HG03520 (cell line): ENCODE measurements around the gene SNTB2.
"Not testable (repeated sequence)": the region's sequence is repeated elsewhere in the genome, so short reads cannot be mapped to it uniquely, and the experiment has no call there.

Experiments used
- ATAC-seq: cut with Tn5 transposase; IDR thresholded peaks from one replicate; pipeline ENCODE4 v1.9.1; 2021; ENCODE audit warnings: mild to moderate bottlenecking, moderate library complexity; ENCODE audit not compliant: unreplicated experiment

Gene SNTB2

GRCh38 chr16:69186642-69187445 lies at the start of gene SNTB2:
TSS of gene SNTB2 (plus strand) at chr16:69187164. CDS start at chr16:69187167, 3 bp downstream.
- peak; percentile 79 for ATAC-seq

DNA sequence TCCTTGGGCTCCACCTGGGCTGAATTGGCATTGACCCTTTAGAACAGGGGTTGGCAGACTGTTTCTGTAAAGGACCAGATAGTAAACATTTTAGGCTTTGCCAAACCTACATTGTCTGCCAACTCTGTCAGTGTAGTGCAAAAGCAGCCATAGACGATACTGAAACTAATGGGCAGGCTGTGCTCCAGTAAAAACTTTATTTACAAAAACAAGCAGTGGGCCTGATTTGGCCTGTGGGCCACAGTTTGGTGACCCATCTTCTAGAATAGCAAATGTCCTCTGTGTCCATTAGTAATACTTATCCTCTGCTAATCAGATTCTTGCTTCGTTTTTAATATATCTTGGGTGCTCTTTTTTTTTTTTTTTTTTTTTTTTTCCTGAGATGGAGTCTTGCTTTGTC lies 48.4 kb upstream of the SNTB2 start:
- no peak for ATAC-seq

DNA sequence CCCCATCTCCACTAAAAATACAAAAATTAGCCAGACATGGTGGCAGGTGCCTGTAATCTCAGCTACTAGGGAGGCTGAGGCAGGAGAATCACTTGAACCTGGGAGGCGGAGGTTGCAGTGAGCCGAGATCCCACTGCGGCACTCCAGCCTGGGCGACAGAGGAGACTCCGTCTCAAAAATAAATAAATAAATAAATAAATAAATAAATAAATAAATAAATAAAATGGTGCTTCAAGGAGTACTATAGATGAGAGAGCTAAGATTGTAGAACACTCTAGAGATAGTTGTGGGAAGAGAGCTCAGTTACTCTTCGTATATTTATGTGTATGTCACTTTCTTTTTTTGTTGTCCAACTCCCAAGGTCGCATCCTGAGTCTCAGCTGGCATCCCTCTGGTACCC lies 47.5 kb upstream of the SNTB2 start:
- not testable (repeated sequence) for ATAC-seq

DNA sequence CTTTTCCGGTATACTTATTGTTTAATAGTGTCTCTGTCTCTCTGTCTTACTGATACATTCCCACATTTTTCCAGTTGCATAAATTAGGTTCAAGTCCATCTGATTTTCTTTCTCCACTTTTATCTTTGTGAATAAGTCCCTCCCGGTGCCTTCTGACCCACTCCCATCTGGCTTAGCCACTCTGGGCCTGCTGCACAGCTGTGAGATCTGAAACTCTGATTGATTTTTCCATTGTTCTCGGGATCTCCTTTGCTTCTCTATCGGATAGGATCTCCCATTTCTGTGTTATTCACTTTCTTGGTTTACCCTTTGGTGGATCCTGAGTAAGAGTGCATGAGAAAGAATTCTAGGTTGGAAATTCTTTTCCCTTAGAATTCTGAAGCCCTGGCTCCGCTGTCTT lies 46.0 kb upstream of the SNTB2 start:
- ATAC-seq, result no peak

DNA sequence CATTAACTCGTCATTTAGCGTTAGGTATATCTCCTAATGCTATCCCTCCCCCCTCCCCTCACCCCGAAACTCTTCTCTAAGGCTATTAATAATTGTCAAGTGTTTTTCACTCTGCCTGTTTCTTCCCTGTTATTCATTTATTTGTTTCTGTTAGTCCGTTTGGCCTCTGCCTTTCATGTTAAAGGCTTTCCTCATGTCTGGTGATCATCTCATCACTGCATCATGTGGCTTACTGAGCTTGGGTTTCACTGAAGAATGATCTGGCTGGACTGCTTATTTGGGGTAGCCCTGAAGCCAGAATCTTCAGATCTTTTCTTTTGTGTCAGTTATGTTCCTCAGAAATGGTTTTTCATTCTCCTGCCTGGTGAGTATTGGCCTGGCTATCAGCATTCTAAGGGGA lies 45.0 kb upstream of the SNTB2 start:
- no peak for ATAC-seq

DNA sequence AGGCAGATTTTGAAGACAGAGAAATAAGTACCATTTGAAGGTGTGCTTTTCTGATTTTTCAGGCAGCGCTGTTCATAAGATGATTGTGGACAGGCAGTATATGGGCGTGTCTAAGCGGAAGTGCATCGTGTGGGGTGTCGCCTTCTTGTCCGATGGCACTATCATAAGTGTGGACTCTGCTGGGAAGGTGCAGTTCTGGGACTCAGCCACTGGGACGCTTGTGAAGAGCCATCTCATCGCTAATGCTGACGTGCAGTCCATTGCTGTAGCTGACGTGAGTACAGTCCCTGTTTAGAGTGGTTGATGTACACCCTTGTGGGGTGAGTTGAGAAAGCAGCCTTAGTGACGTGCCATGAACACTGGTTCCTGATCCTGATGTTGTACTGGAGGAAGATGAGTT lies 43.8 kb upstream of the SNTB2 start:
- ATAC-seq, result no peak

- ATAC-seq, result no peak
Measured at GRCh38 chr16:69145658-69146057, 41.3 kb upstream of the SNTB2 start.

DNA sequence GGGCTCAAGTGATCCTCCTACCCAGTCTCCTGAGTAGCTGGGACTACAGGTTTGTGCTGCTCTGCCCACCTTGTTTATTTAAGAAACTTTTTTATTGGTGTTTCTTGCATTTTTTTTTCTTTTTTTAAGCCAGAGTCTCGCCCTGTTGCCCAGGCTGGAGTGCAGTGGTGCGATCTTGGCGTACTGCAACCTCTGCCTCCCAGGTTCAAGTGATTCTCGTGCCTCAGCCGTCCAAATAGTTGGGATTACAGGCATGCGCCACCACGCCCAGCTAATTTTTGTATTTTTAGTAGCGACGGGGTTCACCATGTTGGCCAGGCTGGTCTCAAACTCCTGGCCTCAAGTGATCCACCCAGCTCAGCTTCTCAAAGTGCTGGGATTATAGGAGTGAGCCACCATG lies 37.3 kb upstream of the SNTB2 start:
- ATAC-seq, result not testable (repeated sequence)

DNA sequence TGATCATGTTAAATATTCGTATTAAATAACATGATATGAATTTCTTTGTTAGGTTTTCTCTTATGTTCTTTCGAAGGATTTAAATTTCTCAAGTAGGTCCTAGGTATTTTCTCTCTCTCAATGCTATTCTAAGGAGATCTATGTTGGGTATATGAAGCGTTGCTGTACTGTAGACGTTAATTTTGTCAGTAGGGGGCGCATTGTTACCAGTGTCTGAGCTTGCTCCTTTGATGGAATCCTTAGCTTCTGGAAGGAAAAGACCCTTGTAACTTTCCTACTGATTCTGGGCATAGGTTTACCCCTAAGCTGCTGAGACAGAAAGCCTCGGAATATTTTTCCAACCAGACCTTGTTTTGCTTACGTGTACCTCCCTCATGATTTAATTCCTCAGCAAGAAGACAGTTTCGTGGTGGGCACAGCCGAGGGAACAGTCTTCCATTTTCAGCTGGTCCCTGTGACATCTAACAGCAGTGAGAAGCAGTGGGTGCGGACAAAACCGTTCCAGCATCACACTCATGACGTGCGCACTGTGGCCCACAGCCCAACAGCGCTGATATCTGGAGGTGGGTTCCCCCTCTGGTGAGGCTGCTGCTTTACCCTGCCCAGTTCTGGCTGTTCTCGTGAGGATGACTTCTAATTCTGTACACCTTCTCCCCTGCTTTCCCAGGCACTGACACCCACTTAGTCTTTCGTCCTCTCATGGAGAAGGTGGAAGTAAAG lies 36.7 kb upstream of the SNTB2 start:
- no peak for ATAC-seq

DNA sequence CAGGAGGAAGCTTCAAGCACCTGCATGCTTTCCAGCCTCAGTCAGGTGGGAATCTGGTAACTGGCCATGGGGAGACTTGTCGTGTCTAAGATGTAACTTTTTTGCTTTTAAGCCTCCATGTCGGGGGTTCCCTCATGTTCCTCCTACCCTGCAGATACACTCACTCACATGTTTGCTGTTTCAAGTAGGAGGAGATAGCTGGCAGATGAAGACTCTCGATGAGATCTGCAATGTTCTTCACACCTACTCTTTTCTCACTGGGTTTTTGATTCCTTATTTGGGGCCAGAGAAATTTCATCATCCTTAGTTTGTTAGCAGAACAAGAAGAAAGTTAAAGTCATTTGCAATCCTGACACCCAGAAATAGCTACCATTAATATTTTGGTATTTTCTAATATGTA lies 29.8 kb upstream of the SNTB2 start:
- ATAC-seq, result no peak

- no peak for ATAC-seq
Measured at GRCh38 chr16:69160192-69160591, 26.8 kb upstream of the SNTB2 start.

DNA sequence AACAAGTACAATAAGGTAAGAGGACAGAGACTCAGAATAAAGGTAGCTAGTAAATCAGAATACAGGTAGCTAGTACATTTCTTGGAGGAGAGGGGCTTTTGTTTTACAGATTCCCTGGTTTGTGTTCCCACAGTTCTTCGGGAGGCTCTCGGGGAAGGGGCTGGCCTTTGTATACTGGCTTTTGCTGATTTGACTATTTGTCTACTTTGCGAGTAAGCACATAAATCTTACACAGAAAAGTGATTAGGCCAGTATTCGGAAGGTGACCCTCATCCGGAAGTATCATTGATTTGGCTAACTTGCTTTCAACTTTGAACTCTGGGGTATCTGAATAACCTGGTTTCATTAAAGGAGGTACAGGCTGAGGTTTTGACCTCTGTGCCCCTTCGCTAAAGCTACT lies 21.4 kb upstream of the SNTB2 start:
- no peak for ATAC-seq

DNA sequence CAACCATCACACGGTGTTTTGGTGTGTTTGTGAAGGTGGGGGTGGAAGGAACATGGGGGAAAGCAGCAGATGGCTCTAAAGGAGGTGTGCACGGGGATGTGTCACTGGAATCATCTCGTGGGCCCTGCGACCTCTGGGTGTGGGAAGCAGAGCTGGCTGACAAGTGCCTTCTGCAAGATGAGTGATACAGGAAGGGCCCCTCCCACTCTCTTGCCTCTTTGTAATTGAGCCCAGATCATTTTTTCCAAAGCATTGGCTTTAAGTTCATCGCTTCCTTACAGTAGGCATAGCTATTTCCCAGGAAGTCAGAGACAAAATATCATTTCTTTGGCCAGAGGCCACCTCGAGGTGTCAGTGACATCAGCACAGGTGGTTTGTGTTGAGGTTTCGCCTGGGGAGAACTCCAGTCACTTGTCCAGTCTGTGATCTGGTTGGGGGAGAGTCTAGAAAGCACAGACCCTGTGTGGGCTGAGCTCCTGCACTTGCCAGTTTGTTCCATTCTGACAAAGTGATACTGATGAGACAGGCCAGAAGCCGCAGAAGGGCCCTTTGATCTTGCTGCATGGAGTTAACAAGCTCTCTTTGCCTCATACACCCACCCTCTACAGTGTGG lies 20.6 kb upstream of the SNTB2 start:
- ATAC-seq, result no peak

DNA sequence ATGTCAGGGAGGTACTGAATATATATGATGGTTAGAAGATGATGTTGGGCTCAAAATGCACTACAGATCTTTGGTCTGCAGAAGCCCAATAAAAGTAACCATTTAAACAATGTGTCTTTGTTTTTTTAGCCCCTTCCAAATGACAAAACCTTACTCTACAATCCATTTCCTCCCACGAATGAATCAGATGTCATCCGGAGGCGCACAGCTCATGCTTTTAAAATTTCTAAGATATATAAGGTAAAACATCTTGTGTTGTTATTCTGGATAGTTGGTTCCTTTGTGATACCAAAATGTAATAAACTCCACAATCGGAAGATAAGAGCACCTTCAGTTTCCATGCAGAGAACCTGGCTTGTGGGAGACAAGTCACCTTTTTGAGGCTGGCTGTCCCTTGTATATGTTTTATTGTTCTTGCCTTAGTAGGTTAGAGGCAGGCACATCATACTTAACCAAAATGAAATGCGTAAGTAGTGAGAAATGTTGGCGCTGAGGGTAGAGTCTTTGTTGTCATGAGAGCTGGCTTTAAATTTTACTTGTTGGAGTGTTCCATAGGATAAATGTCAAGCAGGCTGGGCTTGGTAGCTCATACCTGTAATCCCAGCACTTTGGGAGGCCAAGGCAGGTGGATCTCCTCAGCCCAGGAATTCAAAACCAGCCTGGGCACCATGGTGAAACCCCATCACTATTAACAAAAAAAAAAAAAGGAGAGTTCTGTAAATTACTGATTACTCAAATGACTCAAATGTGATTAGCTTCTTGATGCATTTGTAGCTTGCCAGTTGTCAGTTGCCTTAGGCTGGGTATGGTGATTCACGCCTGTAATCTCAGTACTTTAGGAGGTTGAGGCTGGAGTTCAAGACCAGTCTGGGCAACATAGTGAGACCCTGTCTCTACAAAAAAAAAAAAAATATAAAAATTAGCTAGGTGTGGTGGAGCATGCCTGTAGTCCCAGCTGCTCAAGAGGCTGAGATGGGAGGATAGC lies 19.7 kb upstream of the SNTB2 start:
- ATAC-seq, result no peak

GRCh38 chr16:69169051-69169450 lies 17.9 kb upstream of the SNTB2 start:
- ATAC-seq, result no peak

GRCh38 chr16:69169607-69170352 lies 17.2 kb upstream of the SNTB2 start:
- ATAC-seq, result no peak

- no peak for ATAC-seq
Measured at GRCh38 chr16:69171325-69172084, 15.5 kb upstream of the SNTB2 start.

DNA sequence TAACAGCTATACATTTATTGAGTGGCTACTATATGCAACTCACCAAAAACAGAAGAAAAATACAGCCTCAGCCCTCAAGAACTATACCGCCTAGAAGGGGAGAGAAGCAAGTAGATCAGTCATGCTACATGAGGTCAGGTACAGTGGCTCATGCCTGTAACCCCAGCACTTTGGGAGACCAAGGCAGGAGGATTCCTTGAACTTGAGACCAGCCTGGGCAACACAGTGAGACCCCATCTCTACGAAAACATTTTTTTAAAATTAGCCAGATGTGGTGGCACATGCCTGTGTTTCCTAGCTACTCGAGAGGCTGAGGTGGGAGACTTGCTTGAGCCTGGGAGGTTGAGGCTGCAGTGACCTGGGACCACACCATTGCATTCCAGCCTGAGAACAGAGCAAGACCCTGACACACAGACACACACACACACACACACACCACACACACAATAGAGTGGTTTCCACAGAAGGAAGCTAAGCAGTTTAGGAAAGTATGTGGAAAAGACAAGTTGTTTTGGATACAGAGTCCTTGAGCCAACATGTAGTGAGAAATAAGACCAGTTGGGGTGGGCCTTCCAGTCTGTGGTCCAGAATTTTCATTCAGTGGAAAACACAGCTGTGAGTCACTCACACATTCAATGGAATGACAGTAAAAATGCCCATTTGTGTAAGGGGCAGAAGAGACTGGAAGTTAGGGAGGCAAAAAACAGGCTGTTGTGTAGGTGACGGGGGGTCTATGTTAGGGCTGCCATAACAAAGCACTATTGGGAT lies 10.7 kb upstream of the SNTB2 start:
- ATAC-seq, result no peak
